LNCAP (cell line): ENCODE measurements around the gene SIPA1L3.

Experiments used
- TF ChIP-seq, protein P1 (sequence below): fragments of 450-650 bp; IDR thresholded peaks from 2 replicates; pipeline ENCODE4 v1.5.1; 2017; ENCODE audit warnings: mild to moderate bottlenecking

Gene SIPA1L3

DNA sequence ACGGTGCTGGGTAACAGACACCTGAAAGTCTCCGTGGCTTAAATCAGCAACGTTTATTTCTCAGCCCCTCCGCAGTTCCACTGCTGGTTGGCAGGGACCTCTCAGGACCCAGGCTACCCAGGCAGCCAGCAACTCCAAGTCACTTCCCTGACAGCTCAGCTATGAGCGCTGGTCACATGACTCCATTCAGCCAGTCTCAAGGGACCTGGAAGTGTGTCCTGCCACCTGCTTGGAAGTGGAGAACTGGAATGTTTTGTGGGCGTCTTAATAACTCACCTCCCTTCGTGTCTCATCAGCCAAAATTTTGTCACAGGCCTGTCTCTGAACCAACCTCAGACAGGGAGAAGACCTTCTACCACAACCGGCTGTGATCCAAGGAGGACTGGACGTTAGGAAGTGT, 244.2 kb downstream of the SIPA1L3 start:
- TF ChIP-seq, protein P1, sequence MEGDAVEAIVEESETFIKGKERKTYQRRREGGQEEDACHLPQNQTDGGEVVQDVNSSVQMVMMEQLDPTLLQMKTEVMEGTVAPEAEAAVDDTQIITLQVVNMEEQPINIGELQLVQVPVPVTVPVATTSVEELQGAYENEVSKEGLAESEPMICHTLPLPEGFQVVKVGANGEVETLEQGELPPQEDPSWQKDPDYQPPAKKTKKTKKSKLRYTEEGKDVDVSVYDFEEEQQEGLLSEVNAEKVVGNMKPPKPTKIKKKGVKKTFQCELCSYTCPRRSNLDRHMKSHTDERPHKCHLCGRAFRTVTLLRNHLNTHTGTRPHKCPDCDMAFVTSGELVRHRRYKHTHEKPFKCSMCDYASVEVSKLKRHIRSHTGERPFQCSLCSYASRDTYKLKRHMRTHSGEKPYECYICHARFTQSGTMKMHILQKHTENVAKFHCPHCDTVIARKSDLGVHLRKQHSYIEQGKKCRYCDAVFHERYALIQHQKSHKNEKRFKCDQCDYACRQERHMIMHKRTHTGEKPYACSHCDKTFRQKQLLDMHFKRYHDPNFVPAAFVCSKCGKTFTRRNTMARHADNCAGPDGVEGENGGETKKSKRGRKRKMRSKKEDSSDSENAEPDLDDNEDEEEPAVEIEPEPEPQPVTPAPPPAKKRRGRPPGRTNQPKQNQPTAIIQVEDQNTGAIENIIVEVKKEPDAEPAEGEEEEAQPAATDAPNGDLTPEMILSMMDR, result no peak

DNA sequence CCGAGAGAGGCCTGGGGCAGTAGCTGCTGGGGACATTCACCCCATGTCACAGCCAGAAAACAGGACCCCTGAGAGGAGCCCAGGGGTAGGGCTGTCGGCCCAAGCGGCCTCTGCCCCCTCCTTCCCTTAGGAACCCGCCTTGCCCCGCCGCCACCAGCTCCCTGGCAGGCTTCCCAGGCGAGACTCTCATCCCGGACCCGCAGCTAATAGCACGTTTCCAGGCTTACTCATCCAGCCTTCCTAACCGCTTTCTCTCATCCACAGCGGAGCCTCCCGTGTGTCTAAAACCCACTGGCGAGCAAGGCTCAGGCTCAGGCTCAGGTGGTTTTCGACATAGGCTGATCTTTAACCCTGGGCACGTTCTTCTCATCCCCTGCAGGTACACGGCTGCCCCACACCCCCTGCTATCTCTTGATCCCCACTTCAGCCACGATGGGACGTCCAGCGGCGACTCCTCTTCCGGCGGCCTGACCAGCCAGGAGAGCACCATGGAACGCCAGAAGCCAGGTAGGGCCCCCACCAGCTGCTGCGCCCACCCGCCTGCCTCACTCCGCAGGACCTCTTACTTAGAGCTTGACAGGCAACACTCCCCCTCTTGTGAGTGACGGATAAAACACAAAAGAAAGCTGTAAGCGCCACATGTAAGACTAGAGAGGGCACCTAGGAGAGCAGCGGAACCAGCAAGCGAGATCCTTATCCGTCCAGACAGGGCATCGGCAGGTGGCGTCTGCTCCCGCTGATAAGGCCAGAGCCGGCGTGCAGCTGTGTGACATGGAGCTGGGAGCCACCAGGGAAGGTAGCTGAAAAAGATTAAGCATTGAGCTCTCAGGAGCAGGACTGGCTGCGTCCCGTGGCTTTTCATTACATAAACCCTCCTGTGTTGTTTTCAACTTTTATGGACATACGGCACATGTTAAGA, 245.7 kb downstream of the SIPA1L3 start:
- TF ChIP-seq, protein P1, result no peak

DNA sequence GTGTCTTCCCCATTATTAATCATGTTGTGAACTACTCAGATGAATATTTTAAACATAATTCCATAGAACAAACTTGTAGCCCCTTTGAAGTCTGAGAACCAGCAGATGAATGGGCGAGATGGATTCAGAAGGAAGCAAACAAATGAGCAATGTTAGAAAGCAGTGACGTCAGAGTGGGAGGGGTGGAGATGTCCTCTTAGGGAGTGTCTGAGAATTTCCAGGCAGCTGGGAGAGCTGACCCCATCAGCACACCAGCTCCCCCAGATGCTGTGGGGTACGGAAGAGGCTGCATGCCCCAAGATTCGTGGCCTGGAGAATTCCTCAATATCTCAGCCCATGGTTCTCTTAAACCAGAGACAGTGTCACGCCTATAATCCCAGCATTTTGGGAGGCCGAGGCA, 248.4 kb downstream of the SIPA1L3 start:
- TF ChIP-seq, protein P1, result no peak

DNA sequence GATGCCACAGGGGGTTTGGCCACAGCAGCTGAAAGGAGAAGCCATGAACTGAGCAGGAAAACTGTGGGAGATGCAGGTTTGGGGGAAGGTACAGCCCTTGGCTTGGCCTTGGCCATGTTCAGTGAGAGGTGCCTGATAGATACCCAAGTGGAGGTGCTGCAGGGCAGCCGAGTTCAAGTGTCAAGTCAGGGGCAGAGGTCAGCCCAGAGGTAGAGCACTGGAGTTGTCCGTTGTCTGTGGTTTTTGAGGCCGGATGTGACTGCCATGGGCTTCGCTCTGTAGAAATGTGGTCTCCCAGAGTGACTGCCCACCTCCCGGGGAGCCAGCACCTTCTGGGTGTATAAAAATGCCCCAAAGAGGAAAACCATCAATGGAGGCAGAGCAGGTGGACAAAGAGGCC, 251.7 kb downstream of the SIPA1L3 start:
- TF ChIP-seq, protein P1, result no peak

DNA sequence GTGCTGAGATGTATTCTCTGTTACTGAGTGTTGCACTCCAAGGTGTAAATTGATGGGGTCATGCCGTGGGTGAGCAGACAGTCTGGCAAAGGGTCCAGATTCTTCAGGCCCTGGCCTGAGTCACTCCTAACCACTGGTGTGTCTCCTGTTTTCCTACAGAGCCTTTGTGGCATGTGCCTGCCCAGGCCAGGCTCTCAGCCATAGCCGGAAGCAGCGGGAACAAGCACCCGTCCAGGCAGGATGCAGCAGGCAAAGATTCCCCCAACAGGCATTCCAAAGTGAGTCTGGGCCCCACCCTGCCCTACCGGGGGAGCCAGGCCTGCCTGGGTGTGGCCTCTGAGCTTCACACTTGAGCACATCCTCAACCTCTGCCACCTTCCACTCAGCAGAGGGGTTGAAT, 255.1 kb downstream of the SIPA1L3 start:
- TF ChIP-seq, protein P1, result no peak

DNA sequence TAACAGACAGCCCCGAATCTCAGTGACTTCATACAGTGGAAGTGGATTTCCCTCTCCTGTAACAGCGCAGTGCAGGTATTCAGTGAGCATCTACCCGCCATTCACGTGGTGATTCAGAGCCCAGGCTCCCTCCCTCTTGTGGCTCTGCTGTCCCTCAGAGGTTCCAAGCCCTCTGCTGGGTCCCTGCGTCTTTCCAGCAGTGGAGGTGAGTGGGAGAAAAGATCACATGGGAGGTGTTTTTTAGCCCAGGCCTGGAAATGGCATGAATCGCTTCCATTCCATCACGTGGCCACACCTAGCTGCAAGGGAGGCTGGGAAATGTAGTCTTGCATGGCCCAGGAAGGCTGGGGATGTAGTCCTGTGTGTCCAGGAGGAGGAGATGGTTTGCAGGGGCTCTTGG, 255.6 kb downstream of the SIPA1L3 start:
- TF ChIP-seq, protein P1, result no peak

DNA sequence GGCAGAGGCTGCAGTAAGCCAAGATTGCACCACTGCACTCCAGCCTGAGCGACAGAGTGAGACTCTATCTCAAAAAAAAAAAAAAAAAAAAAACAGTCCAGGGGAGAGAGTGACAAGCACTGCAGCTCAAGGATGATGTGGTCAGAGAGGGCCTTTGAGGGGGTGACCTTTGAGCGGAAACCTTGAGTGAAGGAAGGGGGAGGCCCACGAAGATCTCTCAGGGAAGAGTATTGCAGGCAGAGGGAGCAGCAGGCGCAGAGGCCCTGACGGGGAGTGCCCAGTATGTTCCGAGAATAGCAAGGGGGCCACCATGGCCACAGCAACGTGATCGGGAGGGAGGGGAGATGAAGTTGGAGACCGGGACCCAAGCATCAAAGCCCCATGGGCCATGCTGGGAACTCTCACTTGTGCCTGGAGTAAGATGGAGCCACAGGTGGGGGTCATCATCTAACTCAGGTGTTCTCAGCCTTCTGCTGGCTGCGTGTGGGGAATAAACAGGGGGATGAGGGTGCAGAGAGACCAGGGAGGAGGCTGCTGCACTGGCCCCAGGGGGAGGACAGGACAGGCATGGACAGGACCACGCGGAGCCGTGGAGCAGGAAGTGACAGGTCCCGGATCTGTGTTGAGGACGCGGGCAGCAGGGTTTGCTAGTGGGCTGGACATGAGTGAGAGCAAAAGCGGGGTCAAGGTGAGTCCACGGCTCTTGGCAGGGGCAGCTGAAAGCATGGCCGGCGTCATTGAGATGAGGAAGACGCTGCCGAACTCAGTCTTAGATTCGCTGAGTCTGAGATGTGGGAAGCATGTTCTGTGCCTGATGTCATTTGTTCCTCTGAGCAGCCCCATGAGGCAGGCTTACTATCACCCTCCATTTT, 256.6 kb downstream of the SIPA1L3 start:
- TF ChIP-seq, protein P1, result no peak
